Measurements from ENCODE around the gene ZBTB7C.

ZBTB7C gene

GRCh38 chr18:47979611-47980200 is 429.5 kb downstream of the ZBTB7C start:
- H3K27ac ChIP-seq: peak overlapping the region; percentile 12
- TF ChIP-seq ZFX (IDR thresholded peaks at IDR 0.05): no peak
- TF ChIP-seq CTCF (conservative IDR thresholded peaks at IDR 0.05): no peak

- no peak overlapping the region; the same call in 1 of the 2 replicates for H3K27ac ChIP-seq
- no peak for TF ChIP-seq CTCF (conservative IDR thresholded peaks at IDR 0.05)
- no peak for TF ChIP-seq ZFX (IDR thresholded peaks at IDR 0.05)
Observed at GRCh38 chr18:47978603-47979002, 430.6 kb downstream of the ZBTB7C start.

GRCh38 chr18:47978141-47978540 is 431.0 kb downstream of the ZBTB7C start:
- TF ChIP-seq CTCF (conservative IDR thresholded peaks at IDR 0.05): no peak
- no peak for TF ChIP-seq ZFX (IDR thresholded peaks at IDR 0.05)
- H3K27ac ChIP-seq: no peak overlapping the region
